NT2/D1 (cell line): ENCODE results near the gene MAFF.

Experiments
- DNase-seq: peaks from one replicate; pipeline ENCODE4 v3.0.0-alpha.2; 2011; ENCODE audit warnings: low read depth, low spot score
- H3K27me3 ChIP-seq: 2 replicates; pipeline ENCODE4 v1.6.0; 2011; ENCODE audit warnings: mild to moderate bottlenecking; ENCODE audit not compliant: insufficient read length, insufficient read depth
- H3K36me3 ChIP-seq: 2 replicates; pipeline ENCODE4 v1.6.1; 2011; ENCODE audit warnings: mild to moderate bottlenecking, low read length, mixed read lengths; ENCODE audit not compliant: insufficient read depth, insufficient read length
- H3K4me1 ChIP-seq: 2 replicates; pipeline ENCODE4 v1.5.1; 2011; ENCODE audit not compliant: insufficient read depth, insufficient read length
- H3K4me3 ChIP-seq: 2 replicates; pipeline ENCODE4 v1.5.1; 2011; ENCODE audit warnings: low read depth; ENCODE audit not compliant: insufficient read length
- H3K9ac ChIP-seq: 2 replicates; pipeline ENCODE4 v1.6.0; 2011; ENCODE audit warnings: low read depth; ENCODE audit not compliant: insufficient read length
- H3K9me3 ChIP-seq: 2 replicates; pipeline ENCODE4 v1.5.1; 2011; ENCODE audit warnings: mild to moderate bottlenecking, low read length; ENCODE audit not compliant: insufficient read depth
- SUZ12 ChIP-seq: IDR thresholded peaks from 2 replicates; pipeline ENCODE4 v1.6.1; 2011; ENCODE audit not compliant: insufficient read length, insufficient read depth; ENCODE audit errors: extremely low read depth
- YY1 ChIP-seq: IDR thresholded peaks from 2 replicates; pipeline ENCODE4 v1.6.1; 2011; ENCODE audit not compliant: insufficient read length, insufficient read depth
- ZNF274 ChIP-seq: IDR thresholded peaks from 2 replicates; pipeline ENCODE4 v1.6.1; 2011; ENCODE audit warnings: mild to moderate bottlenecking, low read depth, low read length

The MAFF gene

GRCh38 chr22:38165922-38166593 lies 35.7 kb upstream of the MAFF start:
- Histone ChIP-seq H3K27me3 (no peaks in the 10 kb centered on the region), H3K9me3 (no peaks in the 10 kb centered on the region), H3K36me3 (peaks cover 9% of the 10 kb centered on the region), H3K4me1 (peaks cover 3% of the 10 kb centered on the region), H3K4me3 (no peak overlapping the region), H3K9ac (no peak overlapping the region)
- DNase-seq, result no peak
- TF ChIP-seq SUZ12 (no peak), ZNF274 (no peak), YY1 (no peak)

- Histone ChIP-seq H3K4me3 (no peak overlapping the region), H3K27me3 (no peaks in the 10 kb centered on the region), H3K9me3 (no peaks in the 10 kb centered on the region), H3K36me3 (peaks cover 9% of the 10 kb centered on the region), H3K9ac (no peak overlapping the region), H3K4me1 (peaks cover 3% of the 10 kb centered on the region)
- TF ChIP-seq YY1 (no peak), SUZ12 (no peak), ZNF274 (no peak)
- no peak for DNase-seq
These were observed 33.8 kb upstream of the MAFF start for GRCh38 chr22:38167988-38168407.

GRCh38 chr22:38169116-38169515 lies 32.7 kb upstream of the MAFF start:
- TF ChIP-seq ZNF274, result no peak
- no peak for TF ChIP-seq SUZ12
- TF ChIP-seq YY1, result no peak
- DNase-seq, result no peak
- Histone ChIP-seq H3K4me1 (peaks cover 3% of the 10 kb centered on the region), H3K27me3 (no peaks in the 10 kb centered on the region), H3K9ac (no peak overlapping the region), H3K36me3 (peaks cover 9% of the 10 kb centered on the region), H3K9me3 (no peaks in the 10 kb centered on the region), H3K4me3 (no peak overlapping the region)

- Histone ChIP-seq H3K4me1 (peaks cover 3% of the 10 kb centered on the region), H3K27me3 (no peaks in the 10 kb centered on the region), H3K4me3 (no peak overlapping the region), H3K9me3 (no peaks in the 10 kb centered on the region), H3K9ac (no peak overlapping the region), H3K36me3 (peaks cover 9% of the 10 kb centered on the region)
- TF ChIP-seq YY1 (no peak), SUZ12 (no peak), ZNF274 (no peak)
- no peak for DNase-seq
These were observed 31.3 kb upstream of the MAFF start for GRCh38 chr22:38170469-38170868.

- no peaks in the 10 kb centered on the region for H3K27me3 ChIP-seq
- no peak for TF ChIP-seq YY1
- TF ChIP-seq SUZ12, result no peak
- TF ChIP-seq ZNF274, result no peak
- H3K9ac ChIP-seq, result no peak overlapping the region
- H3K4me3 ChIP-seq, result no peak overlapping the region
- DNase-seq, result no peak
- no peaks in the 10 kb centered on the region for H3K9me3 ChIP-seq
- peaks cover 9% of the 10 kb centered on the region for H3K36me3 ChIP-seq
- peaks cover 6% of the 10 kb centered on the region for H3K4me1 ChIP-seq
These were observed 29.6 kb upstream of the MAFF start for GRCh38 chr22:38171927-38172831.

- Histone ChIP-seq H3K36me3 (peaks cover 3% of the 10 kb centered on the region), H3K9me3 (no peaks in the 10 kb centered on the region), H3K4me1 (peaks cover 6% of the 10 kb centered on the region), H3K4me3 (no peak overlapping the region), H3K9ac (no peak overlapping the region), H3K27me3 (no peaks in the 10 kb centered on the region)
- DNase-seq, result no peak
- TF ChIP-seq YY1 (no peak), ZNF274 (no peak), SUZ12 (no peak)
These were observed 28.8 kb upstream of the MAFF start for GRCh38 chr22:38172832-38173640.

GRCh38 chr22:38173641-38173906 lies 28.2 kb upstream of the MAFF start:
- H3K36me3 ChIP-seq, result no peaks in the 10 kb centered on the region
- no peak for DNase-seq
- H3K4me1 ChIP-seq, result peaks cover 6% of the 10 kb centered on the region
- H3K9ac ChIP-seq, result no peak overlapping the region
- TF ChIP-seq ZNF274 (no peak), SUZ12 (no peak), YY1 (no peak)
- no peaks in the 10 kb centered on the region for H3K9me3 ChIP-seq
- no peaks in the 10 kb centered on the region for H3K27me3 ChIP-seq
- no peak overlapping the region for H3K4me3 ChIP-seq
